ES-I3 (cell line): ENCODE results near the gene AVEN.

Source experiments
- H3K36me3 ChIP-seq: 2 replicates; pipeline ENCODE4 v1.6.1; 2013; ENCODE audit warnings: mild to moderate bottlenecking, low read length, control low read depth, moderate library complexity; ENCODE audit not compliant: insufficient read depth
- H3K4me1 ChIP-seq: 2 replicates; pipeline ENCODE4 v1.6.1; 2013; ENCODE audit warnings: mild to moderate bottlenecking, control low read depth, low read length; ENCODE audit not compliant: insufficient read depth
- H3K9ac ChIP-seq: 2 replicates; pipeline ENCODE4 v1.6.1; 2013; ENCODE audit warnings: low read depth, mild to moderate bottlenecking, low read length, moderate library complexity
- H3K9me3 ChIP-seq: 2 replicates; pipeline ENCODE4 v1.6.1; 2013; ENCODE audit warnings: mild to moderate bottlenecking, low read length, moderate library complexity; ENCODE audit not compliant: control insufficient read depth, insufficient read depth

AVEN gene

DNA sequence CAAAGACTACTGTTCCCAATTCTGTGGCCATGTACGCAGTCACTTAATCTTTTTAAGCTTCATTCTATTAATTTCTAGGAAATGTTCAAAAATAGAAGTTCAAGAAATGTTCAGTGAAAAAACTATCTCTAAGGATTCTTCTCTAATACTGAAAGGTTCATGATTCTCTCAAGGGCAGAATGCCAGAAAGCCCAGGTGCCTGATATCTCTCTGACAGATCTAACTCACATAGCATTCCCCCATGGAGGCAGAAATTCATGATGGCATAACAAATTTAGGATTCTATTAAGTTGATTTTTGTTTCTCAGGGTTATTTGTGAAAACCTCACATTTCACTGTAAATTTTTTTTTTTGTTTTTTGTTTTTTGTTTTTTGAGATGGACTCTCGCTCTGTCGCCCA lies 53.3 kb downstream of the AVEN start:
- Histone ChIP-seq H3K4me1 (peaks cover 15% of the 10 kb centered on the region), H3K9me3 (no peaks in the 10 kb centered on the region), H3K9ac (no peak overlapping the region), H3K36me3 (no peaks in the 10 kb centered on the region)

DNA sequence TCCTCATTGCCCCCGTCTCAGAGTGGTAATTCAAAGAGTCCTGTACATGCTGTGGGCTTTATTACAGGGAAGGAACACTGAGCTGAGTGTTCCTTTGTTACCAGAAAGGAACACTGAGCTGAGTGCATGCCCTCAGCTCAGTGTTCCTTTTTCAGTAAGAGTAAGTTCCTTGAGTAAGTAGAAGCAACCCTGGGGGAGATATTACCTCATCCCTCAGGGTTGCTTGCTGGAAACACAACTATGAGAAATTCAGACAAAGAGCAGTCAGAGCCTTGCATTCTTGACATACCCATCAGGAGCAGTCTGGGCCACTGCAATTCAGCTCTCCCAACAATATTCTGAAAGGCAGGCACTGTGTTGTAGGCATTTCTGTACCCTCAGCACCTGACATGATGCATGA lies 53.7 kb downstream of the AVEN start:
- Histone ChIP-seq H3K4me1 (peaks cover 15% of the 10 kb centered on the region), H3K9ac (no peak overlapping the region), H3K9me3 (no peaks in the 10 kb centered on the region), H3K36me3 (no peaks in the 10 kb centered on the region)

DNA sequence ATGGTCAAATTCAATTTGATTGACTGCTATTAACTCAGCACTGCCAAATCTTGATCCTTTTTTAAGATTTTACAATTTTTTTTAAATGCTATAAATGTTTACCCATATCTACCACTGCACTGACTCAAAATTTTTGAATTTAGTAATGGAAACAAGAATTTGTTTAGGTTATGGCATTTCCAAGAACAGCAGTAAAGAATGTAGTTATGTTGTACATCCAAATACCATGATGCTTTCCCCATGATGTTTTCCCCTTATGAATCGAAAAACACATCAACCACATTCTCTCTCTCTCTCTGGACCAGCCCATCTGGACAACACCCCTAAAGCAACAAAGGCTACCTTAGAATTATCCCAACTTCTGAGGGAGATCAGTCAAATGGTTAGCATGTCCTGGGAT lies 56.5 kb downstream of the AVEN start:
- Histone ChIP-seq H3K9me3 (no peaks in the 10 kb centered on the region), H3K4me1 (peaks cover 15% of the 10 kb centered on the region), H3K36me3 (no peaks in the 10 kb centered on the region), H3K9ac (no peak overlapping the region)

DNA sequence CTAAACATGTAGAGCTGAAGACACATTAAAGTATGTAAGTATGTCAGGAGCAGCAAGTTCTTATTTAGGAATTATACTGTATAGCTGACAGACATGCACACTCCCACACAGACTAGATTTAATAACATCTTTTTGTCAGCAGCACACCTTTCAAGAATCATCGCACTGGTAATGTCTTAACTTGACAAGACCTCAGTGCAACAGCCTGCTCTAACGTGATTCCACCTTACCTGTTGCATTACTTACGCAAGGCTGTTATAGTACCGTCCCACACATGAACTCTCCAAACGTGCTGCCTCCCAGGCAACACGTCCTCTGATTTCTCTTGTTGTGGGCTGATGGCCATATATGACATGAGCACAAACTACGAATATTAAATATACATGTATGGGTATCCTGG lies 58.8 kb downstream of the AVEN start:
- Histone ChIP-seq H3K4me1 (peaks cover 10% of the 10 kb centered on the region), H3K9me3 (no peaks in the 10 kb centered on the region), H3K9ac (no peak overlapping the region), H3K36me3 (no peaks in the 10 kb centered on the region)

DNA sequence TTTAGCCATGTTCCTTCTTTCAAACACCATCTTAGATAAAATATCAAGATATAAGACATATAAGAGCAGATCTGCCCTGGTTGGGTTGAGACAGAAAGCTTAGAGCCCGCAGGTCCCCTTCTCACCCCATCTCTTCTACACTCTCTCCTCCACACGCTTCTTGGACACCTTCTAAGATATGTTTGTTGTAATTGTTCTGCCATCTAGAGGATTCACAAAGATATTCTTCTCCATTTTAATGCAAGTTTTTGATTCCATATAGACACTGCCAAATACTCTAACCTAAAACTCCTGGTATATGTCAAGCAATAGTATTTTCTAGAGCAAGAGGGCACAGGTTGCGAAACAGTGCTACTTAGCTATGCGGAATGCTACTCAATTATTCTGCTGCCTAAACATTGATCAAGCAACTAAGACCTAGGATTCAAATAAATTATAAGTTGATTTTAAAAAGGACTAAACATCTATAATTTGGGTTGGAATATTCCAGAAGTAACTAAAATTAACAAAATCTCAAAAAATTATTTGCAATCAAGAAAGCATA lies 63.9 kb downstream of the AVEN start:
- Histone ChIP-seq H3K9ac (no peak overlapping the region), H3K4me1 (no peaks in the 10 kb centered on the region; the same call in 1 of the 2 replicates), H3K36me3 (no peaks in the 10 kb centered on the region), H3K9me3 (no peaks in the 10 kb centered on the region)

DNA sequence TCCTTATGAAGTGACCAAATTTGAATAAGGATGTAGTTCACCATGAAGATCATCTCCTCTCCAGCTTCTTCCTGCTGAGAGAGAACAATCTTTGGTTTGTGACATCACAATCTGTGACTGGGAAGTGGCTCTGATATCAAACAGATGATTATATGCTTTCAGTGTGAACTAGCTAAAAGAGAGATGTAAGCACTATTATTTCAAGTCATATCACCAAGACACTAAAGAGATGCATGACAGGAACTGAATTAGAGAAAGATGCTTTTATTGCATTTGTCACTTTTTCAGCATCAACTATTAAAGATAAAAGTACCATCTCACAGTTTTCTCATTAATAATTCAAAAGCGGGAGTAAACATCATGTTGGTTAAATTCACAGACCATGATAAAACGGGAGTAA lies 67.2 kb downstream of the AVEN start:
- Histone ChIP-seq H3K9me3 (no peaks in the 10 kb centered on the region; the same call in 1 of the 2 replicates), H3K4me1 (no peaks in the 10 kb centered on the region; the same call in 1 of the 2 replicates), H3K36me3 (no peaks in the 10 kb centered on the region)

GRCh38 chr15:33968821-33969220 lies 70.2 kb downstream of the AVEN start:
- Histone ChIP-seq H3K9ac (no peak overlapping the region), H3K9me3 (no peaks in the 10 kb centered on the region; the same call in 1 of the 2 replicates), H3K36me3 (no peaks in the 10 kb centered on the region), H3K4me1 (no peaks in the 10 kb centered on the region; the same call in 1 of the 2 replicates)

More for the DNA sequence above, 67.2 kb downstream of the AVEN start:
- no peak overlapping the region for H3K9ac ChIP-seq

DNA sequence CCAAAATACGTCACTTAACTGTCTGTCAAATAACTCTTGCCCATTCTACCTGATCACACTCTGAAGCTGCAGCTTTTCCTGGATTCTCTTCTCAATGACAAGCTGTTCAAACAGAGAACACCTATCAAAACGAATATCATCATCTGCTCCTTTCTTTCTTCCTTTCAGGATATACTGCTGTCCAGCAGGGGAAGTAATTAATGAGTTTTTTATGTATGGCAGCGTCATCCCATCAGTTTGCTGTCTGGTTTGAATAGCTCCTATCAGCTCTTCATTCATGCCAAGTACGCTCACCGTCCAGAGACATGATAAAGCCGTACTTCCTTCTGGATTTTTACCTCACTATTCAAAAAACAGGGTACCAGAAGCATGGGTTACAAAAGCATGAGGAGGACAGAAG lies 70.8 kb downstream of the AVEN start, which contains the start of gene CHRM5:
TSS of gene CHRM5 (plus strand) at position 274 of the 400 bp plus-strand sequence. CDS start 94,221 bp downstream, outside the sequence.
- H3K36me3 ChIP-seq, result no peaks in the 10 kb centered on the region
- H3K9ac ChIP-seq, result no peak within 1 kb of the TSS
- H3K9me3 ChIP-seq, result no peaks in the 10 kb centered on the region; the same call in 1 of the 2 replicates
- H3K4me1 ChIP-seq, result no peaks in the 10 kb centered on the region; the same call in 1 of the 2 replicates

GRCh38 chr15:33964665-33965040 lies 74.4 kb downstream of the AVEN start:
- H3K9me3 ChIP-seq, result no peaks in the 10 kb centered on the region; the same call in 1 of the 2 replicates
- no peak overlapping the region for H3K9ac ChIP-seq
- H3K36me3 ChIP-seq, result no peaks in the 10 kb centered on the region
- H3K4me1 ChIP-seq, result no peaks in the 10 kb centered on the region

DNA sequence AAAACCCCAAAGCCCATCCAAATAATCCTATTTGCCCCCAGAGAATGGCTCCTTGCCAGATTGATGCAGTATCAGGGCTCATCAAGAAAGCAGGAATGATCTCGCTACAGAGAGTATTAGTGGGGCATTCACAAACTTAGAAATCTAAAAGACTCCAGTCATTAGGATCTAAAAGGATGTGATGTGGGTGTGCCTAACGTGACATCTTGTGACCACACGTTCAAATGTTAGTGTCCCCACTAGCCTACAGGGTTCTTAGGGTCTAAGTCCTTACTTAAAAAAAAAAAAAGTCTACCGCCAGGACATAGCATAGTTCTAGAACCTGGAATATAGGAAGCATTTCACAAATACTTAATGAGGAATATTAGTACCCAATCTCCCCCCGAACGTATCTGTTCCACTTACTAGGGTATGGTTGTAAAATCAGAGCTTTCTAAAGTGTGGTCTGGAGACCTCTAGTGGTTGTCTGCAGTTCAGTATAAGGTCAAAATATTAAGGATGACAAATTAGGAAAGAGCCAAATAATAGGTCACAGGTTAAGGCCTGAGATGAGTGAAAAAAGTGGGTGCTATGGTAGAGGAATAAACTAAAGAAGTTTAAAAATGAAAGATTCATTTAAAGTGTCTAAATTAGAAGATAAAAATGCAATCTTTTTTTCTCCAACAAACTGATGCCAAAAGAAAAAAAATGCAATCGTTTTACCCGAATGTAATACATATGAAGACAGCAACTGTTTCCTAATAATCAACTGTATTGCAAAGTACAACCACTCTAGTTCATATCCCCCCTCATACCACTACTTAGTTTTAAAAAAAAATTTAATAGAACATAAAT lies 75.0 kb downstream of the AVEN start:
- Histone ChIP-seq H3K9ac (no peak overlapping the region), H3K9me3 (no peaks in the 10 kb centered on the region), H3K36me3 (no peaks in the 10 kb centered on the region), H3K4me1 (no peaks in the 10 kb centered on the region)

- Histone ChIP-seq H3K36me3 (no peaks in the 10 kb centered on the region), H3K9me3 (no peaks in the 10 kb centered on the region), H3K9ac (no peak overlapping the region), H3K4me1 (no peaks in the 10 kb centered on the region)
Measured at GRCh38 chr15:33960549-33960935, 78.5 kb downstream of the AVEN start.

- no peaks in the 10 kb centered on the region for H3K4me1 ChIP-seq
- H3K9me3 ChIP-seq, result no peaks in the 10 kb centered on the region
- no peak overlapping the region for H3K9ac ChIP-seq
- no peaks in the 10 kb centered on the region for H3K36me3 ChIP-seq
Measured at GRCh38 chr15:33959844-33960548, 79.0 kb downstream of the AVEN start.

DNA sequence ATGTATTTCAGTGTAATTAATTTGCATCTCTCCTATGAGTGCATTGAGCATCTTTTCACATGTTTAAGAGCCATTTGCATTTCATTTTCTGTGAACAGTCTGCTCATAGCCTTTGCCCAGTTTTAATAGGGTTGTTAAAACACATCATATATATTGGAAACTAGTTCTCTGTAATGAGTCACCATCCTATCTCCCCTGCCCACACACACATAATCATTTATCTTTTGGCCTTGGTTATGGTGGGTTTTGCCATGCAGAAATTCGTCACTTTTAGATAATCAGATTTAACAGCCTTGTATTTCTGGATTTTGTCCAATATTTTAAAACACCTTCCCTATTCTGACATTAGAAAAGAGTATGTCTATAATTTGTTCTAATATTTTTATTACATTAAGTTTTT lies 82.6 kb downstream of the AVEN start:
- Histone ChIP-seq H3K9me3 (no peaks in the 10 kb centered on the region), H3K9ac (no peak overlapping the region), H3K4me1 (no peaks in the 10 kb centered on the region), H3K36me3 (no peaks in the 10 kb centered on the region)

GRCh38 chr15:33955945-33956344 lies 83.1 kb downstream of the AVEN start:
- H3K9ac ChIP-seq, result no peak overlapping the region
- no peaks in the 10 kb centered on the region for H3K4me1 ChIP-seq
- no peaks in the 10 kb centered on the region for H3K9me3 ChIP-seq
- H3K36me3 ChIP-seq, result no peaks in the 10 kb centered on the region
